NCI-H2081 treated with DMSO at 0.1 percent for 48 hours (cell line): ENCODE data around the gene PTPRU.

Source experiments
- DNase-seq: peaks from one replicate; lab custom pipeline; 2025; lab: John Stamatoyannopoulos, UW

The PTPRU gene

DNA sequence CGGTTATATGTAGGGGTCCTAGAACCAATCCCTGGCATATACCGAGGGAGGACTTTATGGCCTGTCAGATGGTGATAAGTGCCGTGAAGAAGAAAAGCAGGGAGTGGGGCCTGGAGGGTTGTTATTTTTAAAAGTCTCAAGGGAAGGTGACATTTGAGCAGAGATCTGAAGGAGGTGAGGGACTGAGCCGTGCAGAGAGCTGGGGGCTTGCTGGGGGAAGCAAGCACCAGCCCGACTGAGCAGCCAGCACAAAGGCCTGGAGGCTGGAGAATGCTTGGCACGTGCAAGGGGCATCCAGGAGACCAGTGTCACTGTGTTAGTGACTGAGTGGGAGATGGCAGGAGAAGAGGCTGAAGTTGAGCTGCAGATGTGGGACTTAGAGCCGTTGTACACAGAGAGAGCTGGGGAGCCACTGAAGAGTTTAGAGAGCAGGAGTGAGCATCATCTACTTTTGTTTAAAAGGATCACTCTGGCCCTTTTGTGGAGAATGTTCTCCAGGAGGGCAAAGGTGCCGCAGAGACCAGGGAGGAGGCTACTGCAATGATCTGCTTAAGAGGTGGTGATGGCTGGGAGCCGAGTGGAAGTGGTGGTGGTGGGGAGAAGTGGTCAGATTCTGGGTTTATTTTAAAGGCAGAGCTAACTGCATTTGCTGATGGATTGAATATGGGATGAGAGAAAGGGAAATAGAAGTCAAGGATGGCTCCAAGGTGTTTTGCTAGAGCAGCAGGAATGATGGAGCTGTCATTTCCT lies 31.2 kb downstream of the PTPRU start:
- DNase-seq = no peak

DNA sequence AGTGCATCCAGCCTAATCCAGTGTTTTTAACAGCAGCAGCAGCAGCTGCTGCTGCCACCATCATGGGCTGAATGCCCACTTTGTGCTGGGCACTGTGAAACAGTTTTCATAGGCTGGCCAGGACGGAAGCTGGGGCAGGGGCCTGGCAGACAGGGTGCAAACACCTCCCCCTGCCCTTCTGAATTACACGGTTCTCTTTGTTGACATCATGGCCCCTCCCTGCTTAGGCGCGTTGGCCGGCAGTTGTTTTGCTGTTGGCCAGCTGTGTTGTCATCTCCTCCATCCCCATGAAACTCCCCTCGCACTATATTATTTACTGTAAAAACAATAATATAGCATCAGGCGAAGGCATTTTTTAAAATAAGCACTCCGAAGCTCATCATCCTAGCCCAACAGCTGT lies 33.1 kb downstream of the PTPRU start:
- DNase-seq = no peak

DNA sequence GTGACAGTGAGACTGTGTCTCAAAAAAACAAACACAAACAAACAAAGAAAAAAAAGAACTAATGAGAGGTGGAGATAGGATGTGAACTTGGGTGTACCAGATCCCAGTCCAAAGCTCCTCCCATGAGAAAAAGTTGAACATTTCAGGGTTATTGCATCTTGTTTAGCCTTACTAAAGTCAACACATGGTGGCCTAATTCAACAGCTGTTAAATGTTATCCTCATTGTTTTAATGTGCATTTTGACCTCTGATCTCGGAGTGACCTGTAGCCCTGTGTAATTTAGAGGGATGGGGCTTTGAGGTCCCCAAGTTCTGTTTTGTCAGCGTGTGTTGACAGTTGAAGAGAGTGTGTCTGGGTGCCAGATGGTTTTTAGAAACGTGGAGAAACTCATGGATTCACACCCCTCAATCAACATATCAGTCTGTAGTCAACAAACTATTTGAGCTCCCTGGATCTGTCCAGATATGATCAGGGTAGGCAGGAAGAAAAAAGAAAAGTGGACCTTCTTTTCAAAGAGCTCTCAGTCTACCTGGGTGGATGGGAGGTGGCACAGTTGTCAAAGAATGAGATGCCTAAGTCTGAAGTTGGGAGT lies 34.7 kb downstream of the PTPRU start:
- no peak for DNase-seq

DNA sequence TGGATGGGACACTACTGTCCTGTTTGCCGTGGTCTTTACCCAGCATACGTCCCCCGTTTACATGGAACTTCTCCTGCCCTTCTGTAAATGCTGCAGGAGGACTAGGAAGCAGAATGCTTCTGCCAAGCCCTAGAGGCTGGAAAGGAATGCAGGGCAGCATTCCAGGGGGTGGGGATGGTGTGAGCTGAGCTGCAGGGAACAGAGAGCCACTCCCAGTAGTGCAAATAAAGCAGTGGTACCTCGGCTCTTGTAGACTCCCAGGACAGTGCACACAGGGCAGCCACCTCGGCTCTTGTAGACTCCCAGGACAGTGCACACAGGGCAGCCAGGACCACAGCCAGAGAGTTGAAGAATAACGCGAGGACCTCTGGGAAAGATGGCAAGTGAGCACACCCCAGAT lies 35.4 kb downstream of the PTPRU start:
- no peak for DNase-seq

DNA sequence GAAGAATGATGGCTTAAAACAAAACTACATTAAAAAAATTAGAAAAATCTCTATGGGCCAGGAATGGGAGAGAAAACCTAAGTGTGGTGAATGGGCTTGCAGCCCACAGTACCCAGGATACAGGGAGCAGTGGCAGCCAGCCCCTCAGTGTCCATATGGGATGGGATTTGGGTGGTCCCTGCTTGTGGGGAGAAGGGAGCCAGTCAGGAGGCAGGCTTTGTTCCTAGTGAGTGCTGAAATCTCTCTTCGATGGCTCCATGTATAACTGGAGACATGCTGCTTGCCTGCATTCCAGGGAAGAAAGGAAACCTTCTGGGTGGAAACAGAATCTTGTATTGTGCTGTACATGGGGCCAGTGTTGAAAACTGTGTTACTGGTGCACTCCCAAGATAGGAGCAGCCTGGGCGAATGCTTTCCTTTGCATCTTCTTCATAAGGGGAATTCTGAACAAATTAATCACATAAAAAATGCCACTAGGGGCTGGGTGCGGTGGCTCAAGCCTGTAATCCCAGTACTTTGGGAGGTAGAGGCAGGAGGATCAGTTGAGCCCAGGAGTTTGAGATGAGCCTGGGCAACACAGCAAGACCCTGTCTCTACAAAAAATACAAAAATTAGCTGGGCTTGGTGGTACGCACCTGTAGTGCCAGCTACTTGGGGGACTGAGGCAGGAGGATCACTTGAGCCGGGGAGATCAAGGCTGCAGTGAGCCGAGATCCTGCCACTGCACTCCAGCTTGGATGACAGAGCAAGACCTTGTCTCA lies 36.0 kb downstream of the PTPRU start:
- no peak for DNase-seq

DNA sequence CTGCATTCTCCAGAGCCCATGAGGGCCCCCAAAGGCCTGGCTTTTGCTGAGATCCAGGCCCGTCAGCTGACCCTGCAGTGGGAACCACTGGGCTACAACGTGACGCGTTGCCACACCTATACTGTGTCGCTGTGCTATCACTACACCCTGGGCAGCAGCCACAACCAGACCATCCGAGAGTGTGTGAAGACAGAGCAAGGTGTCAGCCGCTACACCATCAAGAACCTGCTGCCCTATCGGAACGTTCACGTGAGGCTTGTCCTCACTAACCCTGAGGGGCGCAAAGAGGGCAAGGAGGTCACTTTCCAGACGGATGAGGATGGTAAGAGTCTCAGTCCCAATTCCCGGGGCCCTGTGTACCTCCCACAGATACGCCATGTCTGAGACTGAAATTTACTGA lies 39.1 kb downstream of the PTPRU start:
- DNase-seq = no peak

DNA sequence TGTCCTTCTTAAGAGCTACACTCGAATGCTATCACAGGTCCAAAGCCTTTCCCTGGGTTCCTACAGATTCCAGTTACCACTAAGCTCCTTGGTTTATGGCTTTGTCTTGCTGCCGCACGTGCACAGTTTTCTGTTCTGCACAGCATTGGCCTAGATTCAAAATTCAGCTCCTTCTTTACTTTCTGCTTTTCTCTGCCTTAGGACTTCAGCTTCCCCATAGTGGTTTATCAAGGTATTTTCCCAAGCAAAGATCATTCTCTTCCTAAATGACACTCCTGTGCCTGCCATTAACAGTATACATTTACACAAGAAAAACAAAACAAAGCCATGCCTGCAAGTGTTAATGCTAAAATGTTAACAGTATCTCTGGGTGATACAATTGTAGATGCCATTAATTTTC lies 41.8 kb downstream of the PTPRU start:
- no peak for DNase-seq

DNA sequence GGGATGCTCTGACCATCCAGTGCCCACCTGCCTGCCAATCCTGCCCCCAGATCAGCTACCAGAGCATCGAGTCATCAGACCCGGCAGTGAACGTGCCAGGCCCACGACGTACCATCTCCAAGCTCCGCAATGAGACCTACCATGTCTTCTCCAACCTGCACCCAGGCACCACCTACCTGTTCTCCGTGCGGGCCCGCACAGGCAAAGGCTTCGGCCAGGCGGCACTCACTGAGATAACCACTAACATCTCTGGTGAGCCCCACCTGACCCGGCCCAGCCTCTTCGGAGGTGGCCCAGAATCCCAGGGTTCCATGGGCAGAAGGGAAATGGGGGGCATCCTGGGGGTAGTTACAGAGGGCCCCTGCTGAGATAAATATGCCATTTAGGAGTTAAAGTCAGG lies 43.1 kb downstream of the PTPRU start:
- no peak for DNase-seq

DNA sequence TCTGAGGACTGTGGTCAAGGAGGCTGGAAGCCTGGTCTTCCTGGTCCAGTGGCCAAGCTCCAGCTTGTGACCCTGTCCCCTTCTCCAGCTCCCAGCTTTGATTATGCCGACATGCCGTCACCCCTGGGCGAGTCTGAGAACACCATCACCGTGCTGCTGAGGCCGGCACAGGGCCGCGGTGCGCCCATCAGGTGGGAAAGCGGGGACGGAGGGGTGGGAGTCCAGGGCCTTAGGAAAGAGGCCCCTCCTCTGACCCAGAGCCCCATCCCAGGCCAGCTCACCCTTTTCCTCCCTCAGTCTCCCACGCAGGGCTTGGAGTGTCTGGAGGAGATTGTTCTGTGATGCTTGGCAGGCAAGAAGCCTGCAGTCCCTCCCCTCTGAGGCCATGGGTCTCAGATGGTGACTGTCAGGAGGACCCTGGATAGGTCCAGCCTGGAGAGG lies 43.6 kb downstream of the PTPRU start:
- no peak for DNase-seq

DNA sequence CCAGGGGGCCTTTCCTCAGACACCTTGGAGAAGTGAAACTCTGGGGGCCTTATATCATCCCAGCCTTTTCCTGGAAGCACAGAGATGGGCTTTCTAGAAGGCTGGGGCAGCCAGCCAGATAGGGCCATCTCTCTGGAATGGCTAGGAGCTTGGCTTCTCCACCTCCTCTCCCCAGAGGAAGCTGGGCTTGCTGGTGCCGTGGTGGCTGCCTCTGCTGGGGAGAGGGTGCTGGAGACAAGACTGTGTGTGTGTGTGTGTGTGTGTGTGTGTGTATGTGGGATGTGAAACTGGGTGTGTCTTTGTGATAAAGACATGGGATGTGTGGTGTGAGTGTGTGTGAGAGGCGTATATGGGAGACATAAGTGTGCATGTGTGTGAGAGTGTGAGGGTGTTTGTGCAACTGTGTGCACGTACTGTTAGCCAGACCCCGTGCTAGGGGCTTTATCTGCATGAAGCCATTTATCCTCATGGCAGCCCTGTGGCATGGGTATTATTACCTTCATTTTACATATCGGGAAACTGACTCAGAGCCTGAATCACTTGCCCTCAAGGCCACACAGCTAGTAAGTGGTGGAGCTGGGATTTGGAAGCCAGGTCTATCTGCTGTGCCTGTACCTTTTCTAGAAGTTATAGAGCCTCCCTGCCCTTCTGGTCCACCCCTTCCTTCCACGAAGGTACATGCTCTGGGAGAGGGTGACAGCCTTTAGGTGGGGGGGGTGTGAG lies 44.2 kb downstream of the PTPRU start:
- no peak for DNase-seq

DNA sequence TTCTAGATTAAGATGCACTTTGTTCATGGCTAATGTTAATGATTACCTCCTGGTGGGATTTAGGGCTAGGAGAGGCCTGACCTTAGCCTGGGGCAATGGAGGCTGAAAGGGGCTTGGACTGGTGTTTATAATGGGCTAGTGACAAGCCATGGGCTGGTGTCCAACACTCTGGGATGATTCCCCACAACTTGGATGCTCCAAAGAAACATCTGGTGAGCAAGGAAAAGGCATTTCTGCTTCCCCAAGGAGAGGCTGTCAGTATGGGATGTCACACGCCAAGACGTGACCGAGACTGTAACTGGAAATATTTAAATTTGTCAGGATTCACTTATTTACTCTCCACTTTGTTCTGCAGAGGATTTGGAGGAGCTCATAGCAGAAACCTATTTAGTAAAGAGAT lies 45.2 kb downstream of the PTPRU start:
- DNase-seq = no peak

DNA sequence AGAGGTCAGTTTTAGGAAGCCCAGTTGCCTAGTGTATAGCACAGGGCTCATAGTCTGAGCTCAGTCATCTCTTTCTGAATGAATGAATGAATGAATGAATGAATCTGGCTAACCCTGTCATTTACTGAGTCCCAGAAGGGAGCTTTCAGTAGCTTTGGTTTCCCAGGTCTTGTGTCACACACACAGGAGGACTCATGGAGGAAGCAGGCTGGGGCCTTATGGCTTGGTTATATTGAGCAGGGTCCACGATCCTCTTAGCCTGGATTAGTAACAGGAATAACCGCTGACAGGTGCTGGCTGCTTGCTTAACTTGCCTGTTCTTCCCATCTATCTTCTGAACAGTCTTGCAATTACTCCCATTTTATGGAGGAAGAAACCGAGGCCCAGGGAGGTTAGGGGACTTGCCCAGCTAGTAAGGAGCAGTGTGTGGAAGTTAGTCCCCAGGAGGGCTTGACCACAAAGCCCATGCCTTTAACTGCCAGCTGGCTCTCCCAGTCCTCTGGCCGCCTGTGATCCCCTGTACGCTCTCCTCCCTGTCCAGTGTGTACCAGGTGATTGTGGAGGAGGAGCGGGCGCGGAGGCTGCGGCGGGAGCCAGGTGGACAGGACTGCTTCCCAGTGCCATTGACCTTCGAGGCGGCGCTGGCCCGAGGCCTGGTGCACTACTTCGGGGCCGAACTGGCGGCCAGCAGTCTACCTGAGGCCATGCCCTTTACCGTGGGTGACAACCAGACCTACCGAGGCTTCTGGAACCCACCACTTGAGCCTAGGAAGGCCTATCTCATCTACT lies 46.0 kb downstream of the PTPRU start:
- no peak for DNase-seq

DNA sequence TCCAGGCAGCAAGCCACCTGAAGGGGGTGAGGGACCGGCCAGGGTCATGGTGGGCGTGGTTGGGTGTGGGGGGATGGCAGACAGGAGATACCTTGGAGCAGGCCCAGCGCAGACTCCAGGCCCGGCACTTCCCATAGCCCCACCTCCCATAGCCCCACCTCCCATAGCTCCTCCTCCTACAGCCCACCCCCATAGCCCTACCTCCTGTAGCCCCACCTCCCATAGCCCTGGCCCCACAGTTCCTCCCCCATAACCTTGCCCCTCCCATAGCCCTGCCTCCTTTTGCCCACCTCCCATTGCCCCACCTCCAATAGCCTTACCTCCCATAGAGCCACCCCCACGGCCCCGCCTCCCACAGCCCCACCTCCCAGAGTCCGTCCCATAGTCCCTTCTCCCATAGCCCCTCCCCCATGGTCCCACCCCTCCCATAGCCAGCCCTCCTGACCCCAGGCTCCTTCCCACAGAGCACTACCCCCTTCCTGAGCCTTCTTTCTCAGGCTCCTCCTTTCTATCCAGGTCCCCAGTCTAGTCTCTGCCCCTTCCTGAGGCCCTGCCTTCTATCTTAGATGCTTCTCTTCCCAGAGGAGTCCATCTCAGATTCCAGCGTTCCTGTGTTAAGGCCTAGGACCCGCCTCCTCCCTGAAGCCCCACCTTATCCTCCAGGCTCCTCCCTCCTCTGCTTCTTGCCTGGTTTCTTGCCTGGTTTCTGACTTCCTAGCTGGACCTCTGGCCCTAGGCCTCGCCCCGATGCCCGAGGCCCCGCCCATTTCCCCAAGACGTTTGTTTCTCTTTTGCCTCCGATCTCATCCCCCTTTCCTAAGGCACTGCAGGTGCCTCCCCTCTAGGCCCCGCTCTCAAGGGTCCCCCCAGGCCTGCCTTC lies 46.8 kb downstream of the PTPRU start:
- DNase-seq = no peak

DNA sequence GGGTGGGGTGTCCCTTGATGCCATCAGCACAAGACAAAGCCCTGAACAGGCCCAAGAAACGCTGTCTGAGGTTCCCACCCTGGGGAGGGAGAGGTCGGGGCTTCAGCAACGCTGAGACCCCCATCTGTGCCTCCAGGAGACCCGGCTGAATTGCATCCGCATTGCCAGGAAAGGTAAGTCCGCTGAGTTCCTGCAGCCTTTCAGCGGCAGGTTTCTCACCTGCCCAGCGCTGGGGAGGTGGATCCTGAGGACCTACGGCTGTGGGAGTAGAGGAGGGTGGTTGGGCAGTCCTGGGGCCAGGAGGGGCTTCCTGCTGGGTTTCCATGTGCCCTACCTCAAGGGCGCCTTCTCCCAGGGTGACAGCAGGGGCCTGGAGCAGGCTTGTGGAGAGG lies 47.5 kb downstream of the PTPRU start:
- no peak for DNase-seq

DNA sequence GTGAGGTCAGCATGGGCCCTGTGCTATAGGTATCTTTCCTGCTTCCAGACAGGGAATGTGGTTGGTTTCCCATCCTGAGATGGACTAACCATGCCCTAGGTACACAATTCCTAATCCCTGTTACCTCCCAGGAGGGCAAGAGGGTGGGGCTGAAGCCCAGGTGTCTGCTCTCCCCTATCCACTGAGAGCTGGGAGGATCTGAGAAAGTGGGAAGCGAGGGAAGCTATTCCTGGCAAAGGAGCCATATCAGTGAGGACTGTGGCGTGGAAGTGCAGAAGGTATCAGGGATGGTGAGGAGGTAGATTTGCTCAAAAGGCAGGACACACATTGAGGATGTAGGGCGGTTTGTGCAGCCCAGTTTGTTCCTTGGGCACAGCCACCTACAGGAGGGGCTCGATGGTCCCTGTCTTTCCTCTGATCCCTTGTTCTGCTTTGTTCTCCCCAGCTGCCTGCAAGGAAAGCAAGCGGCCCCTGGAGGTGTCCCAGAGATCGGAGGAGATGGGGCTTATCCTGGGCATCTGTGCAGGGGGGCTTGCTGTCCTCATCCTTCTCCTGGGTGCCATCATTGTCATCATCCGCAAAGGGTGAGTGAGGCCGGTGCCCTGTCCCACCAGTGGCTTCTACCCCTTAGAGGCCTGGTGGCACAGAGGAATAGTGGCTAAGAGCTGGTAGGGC lies 48.1 kb downstream of the PTPRU start:
- no peak for DNase-seq

DNA sequence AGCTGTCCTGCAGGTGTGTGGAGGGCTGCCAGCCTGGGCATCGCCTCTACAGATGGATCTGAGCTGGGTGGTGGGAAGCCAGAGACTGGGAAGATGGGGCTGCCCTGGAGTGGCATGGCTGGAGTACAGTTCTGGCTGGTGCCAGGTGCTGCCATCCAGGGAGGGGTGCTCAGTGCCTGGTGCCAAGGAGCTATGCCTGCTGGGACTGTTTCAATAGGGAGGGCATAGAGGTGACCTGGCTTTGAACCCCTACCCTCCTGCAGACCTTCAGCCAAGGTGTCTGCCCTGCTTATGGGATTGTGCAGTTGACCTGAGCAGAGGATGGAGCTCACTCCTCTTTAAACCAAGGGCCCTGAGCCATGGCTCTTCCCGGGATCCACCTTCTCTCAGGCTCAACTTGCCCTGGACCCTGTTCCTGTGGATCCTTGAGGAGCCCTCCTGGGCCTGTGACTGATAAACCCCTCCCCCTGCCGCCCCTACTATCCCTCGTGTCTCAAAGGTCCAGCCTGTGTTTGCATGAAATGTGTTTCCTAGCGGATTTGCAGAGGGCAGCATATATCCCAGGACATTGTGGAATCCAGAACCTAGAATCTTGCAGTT lies 48.7 kb downstream of the PTPRU start:
- no peak for DNase-seq

DNA sequence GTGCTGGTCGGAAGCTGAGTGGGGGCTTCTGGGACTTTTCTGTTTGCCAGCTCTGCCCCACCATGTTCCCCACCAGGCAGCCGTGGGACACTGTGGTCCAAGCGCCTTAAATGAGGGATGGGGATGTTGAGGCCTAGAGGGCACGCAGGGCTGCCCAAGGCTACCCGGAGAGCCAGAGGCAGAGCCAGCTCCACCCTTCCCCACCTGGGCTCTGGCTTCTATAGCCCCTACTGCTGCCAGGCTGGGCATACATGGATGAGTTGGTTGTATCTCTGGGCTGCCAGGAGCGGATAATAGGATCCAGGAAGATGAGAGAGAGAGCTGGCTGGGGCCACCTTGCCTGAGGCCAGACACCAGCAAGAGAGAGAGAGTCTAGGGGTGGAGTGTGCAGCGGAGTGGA lies 49.4 kb downstream of the PTPRU start:
- no peak for DNase-seq

DNA sequence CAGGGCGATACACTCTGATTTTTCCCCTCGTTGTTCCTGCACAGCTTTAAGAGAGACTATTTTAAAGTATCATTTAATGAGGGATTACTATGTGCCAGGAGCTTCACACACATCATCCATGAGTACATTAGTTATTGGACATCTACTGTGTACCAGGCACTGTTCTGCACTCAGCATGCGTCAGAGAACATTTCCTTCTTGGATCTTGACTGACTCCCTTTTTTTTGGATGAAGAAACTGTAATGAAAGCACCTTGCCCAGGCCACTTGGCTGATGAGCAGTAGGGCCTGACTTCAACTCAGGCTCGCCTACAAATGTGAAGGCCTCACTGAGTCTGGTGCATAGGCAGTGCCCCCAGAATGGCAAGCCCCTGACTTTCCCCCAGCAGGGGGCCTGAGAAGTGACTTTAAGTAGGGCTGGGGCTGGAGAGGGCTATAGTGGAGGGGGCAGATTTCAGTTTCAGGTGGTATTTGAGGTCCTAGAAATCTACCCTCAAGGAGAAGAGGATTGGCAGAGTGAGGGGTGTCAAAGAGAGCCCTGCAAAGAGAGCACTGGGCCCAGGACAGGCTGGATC lies 50.0 kb downstream of the PTPRU start:
- DNase-seq = no peak

DNA sequence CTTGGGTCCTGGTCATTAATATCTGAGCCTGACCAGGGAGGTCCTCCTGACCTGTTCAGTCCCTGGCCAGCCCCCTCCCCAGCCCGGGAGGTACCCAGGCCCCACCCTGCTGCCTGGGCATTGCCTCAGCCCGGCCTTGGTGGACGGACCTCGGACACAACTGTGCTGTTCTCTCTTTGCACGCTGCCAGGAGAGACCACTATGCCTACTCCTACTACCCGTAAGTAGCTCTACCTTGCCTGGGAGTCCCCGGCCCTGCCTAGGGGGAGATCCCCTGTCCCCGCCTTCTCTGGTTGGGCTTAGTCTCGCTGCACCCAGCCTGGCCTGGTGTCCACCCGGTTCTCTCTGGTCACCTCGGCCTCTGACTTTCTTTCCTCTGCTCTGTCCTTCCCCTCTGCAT lies 53.2 kb downstream of the PTPRU start:
- no peak for DNase-seq
